Stomach (tissue), 9 donors: ENCODE data around the gene CPLX1. TPM values are rescaled to one million over a fixed set of nuclear protein-coding genes. Genes with fewer than 3 reads are reported as not detected.

Experiments
- DNase-seq, 2 donors: peaks; one replicate each; pipeline versions ENCODE4 v3.0.0 to v3.0.0-alpha.2; 2013 to 2019
- H3K27ac ChIP-seq, 5 donors: fragments of 200-600 bp in 4 of 5; sonication (generic) in 4 of 5; one replicate each; pipeline ENCODE4 v1.5.1; 2013 to 2019; ENCODE audit warnings: mild to moderate bottlenecking in 1 of 5, moderate library complexity in 1 of 5
- H3K27me3 ChIP-seq, 3 donors: fragments of 200-600 bp; sonication (generic); one replicate each; pipeline ENCODE4 v1.5.1; 2017 to 2019; ENCODE audit warnings: mixed run types in 1 of 3
- H3K36me3 ChIP-seq, 4 donors: fragments of 200-600 bp; sonication (generic); 1 replicate in 3 of 4; 2 replicates in 1 of 4; pipeline ENCODE4 v1.5.1; 2016 to 2019
- H3K4me1 ChIP-seq, 4 donors: fragments of 200-600 bp; sonication (generic); one replicate each; pipeline ENCODE4 v1.5.1; 2016 to 2019
- H3K4me3 ChIP-seq, 4 donors: fragments of 200-600 bp; sonication (generic) in 3 of 4; one replicate each; pipeline ENCODE4 v1.5.1; 2016 to 2019; ENCODE audit warnings: mild to moderate bottlenecking in 1 of 4
- H3K9me3 ChIP-seq, 4 donors: fragments of 200-600 bp; sonication (generic); one replicate each; pipeline ENCODE4 v1.5.1; 2016 to 2019
- EP300 ChIP-seq: sonication (generic); formaldehyde crosslinking; IDR thresholded peaks from one replicate; pipeline ENCODE4 v1.6.1; 2017; ENCODE audit warnings: antibody characterized with exemption
- POLR2A ChIP-seq, 4 donors: fragments of 450-650 bp; IDR thresholded peaks; one replicate each; pipeline ENCODE4 v1.6.1; 2016; ENCODE audit warnings: antibody characterized with exemption in 4 of 4, control low read depth in 2 of 4, mild to moderate bottlenecking in 1 of 4, moderate library complexity in 1 of 4
- POLR2AphosphoS5 ChIP-seq, 3 donors: sonication (generic); formaldehyde crosslinking; IDR thresholded peaks; one replicate each; pipeline ENCODE4 v1.6.1; 2016; ENCODE audit warnings: antibody characterized with exemption in 3 of 3
- WGBS, 5 donors: extraction: QIAGEN DNeasy Blood & Tissue Kit in 3 of 5; methylation state at CpG; one replicate each; pipeline versions ENCODE4 v1.1.5 to v1.1.7; 2013 to 2018; 5-methylcytosine and 5-hydroxymethylcytosine counted together
- intact Hi-C: fragments of 100-400 bp; cut with DNase I; formaldehyde crosslinking; loops from one replicate; pipeline ENCODE4 v1.15.1; 2023; ENCODE audit warnings: low total_unique reads
- polyA plus RNA-seq, 3 donors: library from polyadenylated mRNA; stranded (reverse); fragments of 200-250 nt; gene quantifications; one replicate each; pipeline ENCODE4 v1.2.3, GENCODE V29; 2013
- total RNA-seq, 5 donors: library from RNA; depleted of rRNA; stranded (reverse); fragments of >200 nt; gene quantifications; one replicate each; pipeline versions ENCODE4 v1.1.0 to v1.2.3, GENCODE V29; 2014 to 2016
- TF ChIP-seq, protein P1 (sequence below), 7 experiments: fragments of 450-650 bp in 4 of 7; fragments of 200-600 bp in 3 of 7; sonication (generic) in 3 of 7; IDR thresholded peaks; one replicate each; pipeline ENCODE4 v1.5.1; 2016 to 2019; ENCODE audit warnings: antibody characterized with exemption in 7 of 7, control low read depth in 2 of 7, mild to moderate bottlenecking in 1 of 7
- donor health status: healthy with polysubstance abuse.
- donor health status: Bipolar disorder and iron deficiency.
- donor health status: healthy.

CPLX1 gene
- total and polyA plus RNA-seq, 8 donors: 0.37 to 2.9 (median 1.9) TPM; not detected in 3

DNA sequence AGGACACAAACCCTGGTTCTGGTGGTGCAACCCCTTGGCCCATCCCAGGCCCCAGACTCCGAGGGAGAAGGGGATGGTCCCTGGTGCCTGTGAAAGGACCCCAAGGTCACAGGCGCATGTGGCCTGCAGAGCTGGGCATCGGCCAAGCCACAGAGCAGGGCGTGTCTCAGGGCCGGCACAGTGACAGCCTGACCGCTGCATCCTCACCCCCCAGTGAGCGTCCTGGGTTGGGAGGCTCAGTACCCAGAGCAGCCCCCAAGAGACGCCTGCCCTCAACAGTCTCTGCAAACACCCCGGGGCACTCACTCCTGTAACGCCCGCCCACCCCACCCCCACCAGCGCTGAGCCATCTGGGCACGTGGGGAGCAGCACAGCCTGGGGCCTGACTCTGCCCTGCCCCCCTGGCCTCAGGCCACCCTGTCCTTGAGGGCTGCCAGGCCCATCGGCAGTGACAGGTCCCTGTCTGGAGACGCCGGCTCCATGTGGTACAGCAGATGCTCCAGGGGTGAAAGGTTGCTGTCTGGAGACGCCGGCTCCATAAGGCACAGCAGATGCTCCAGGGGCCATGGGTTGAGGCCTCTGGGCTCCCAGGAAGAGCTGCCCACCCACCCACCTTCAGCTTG is 24.5 kb upstream of the CPLX1 start:
- Histone ChIP-seq H3K4me3 (no peak overlapping the region), H3K36me3 (peaks cover 32 to 81% (median 76%) of the 10 kb centered on the region in 4 donors), H3K4me1 (no peaks in the 10 kb centered on the region), H3K9me3 (no peaks in the 10 kb centered on the region), H3K27me3 (no peaks in the 10 kb centered on the region), H3K27ac (no peak overlapping the region)
- 78 to 89% (median 84%) methylated on average over 11 to 18 of the region's 18 CpGs for WGBS, 5 donors
- TF ChIP-seq, protein P1, sequence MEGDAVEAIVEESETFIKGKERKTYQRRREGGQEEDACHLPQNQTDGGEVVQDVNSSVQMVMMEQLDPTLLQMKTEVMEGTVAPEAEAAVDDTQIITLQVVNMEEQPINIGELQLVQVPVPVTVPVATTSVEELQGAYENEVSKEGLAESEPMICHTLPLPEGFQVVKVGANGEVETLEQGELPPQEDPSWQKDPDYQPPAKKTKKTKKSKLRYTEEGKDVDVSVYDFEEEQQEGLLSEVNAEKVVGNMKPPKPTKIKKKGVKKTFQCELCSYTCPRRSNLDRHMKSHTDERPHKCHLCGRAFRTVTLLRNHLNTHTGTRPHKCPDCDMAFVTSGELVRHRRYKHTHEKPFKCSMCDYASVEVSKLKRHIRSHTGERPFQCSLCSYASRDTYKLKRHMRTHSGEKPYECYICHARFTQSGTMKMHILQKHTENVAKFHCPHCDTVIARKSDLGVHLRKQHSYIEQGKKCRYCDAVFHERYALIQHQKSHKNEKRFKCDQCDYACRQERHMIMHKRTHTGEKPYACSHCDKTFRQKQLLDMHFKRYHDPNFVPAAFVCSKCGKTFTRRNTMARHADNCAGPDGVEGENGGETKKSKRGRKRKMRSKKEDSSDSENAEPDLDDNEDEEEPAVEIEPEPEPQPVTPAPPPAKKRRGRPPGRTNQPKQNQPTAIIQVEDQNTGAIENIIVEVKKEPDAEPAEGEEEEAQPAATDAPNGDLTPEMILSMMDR (IDR thresholded peaks at IDR 0.05): no peak
- TF ChIP-seq POLR2AphosphoS5 (IDR thresholded peaks at IDR 0.05): no peak
- DNase-seq: no peak
- intact Hi-C loops: no loop called here

DNA sequence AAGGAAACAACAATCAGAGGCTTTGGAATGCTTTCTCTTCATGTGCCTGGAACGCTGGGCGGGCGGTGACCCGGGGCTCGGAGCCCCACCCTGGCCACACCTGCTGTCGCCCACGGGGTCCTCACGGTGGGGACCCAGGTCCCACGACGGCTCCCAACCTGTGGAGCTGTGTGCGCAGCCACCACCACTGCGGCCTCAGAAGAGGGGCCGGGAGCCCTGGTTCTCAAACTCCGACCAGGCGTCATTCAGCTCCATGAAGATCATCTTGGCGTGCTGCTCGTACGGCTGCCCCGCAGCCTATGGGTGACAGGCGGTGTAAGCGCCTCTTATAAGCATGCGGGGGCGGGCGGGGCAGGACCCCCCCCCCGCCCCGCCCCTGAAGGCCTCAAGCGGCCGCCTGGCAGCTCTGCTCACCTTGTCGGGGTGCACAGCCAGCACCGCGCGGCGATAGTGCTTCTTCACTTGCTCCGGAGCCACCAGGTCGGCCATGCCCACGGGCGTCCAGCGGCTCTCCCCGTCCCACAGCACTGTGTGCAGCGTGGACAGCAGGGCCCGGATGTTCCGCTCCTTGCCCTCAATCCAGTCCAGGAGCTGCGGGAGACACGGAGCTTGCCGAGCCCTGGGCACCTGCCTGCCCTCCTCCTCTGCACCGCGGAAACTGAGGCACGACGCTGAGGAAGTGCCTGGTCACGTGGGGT is 23.7 kb upstream of the CPLX1 start:
- Histone ChIP-seq H3K4me3 (no peak overlapping the region), H3K36me3 (peaks cover 32 to 73% (median 70%) of the 10 kb centered on the region in 4 donors), H3K27ac (no peak overlapping the region), H3K9me3 (no peaks in the 10 kb centered on the region), H3K27me3 (no peaks in the 10 kb centered on the region), H3K4me1 (no peaks in the 10 kb centered on the region)
- TF ChIP-seq, protein P1 (IDR thresholded peaks at IDR 0.05): no peak
- TF ChIP-seq POLR2AphosphoS5 (IDR thresholded peaks at IDR 0.05) (no peak), EP300 (no peak), POLR2A (IDR thresholded peaks at IDR 0.05) (no peak)
- intact Hi-C loops: no loop called here
- no peak for DNase-seq
- WGBS, 5 donors: 93 to 96% (median 94%) methylated on average over 16 to 50 of the region's 50 CpGs

DNA sequence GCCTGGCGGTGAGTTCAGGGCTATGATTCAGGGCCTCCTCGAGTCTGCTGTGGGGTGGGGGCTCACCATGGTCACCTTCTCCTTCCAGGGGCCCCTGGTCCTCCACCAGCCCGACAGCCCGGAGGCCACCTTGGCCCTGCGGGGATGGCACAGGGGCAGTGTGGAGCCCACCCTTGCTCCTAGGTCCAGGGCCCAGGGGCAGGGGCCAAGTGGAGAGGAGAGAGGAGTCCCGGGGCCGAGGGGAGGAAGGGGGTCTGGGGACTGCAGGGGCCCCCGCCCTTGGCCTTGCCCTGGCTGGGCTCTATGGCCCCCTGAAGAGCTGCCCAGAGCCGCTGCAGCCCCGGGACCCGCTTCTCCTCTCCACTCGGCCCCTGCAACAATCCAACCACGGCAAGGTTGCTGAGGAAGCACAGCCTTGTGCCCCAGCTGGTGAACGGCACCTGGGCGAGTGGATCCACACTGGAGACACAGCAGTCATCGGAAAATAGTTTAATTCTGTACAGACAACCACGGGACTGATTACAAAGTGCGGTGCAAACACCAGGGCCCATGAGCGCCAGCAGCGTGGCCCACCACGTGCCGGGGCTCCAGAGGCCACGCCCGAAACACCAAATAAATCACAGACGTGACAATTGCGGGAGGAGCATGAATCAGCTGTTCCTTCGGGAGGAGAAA is 23.0 kb upstream of the CPLX1 start:
- Histone ChIP-seq H3K27ac (no peak overlapping the region), H3K36me3 (peaks cover 32 to 69% (median 63%) of the 10 kb centered on the region in 4 donors), H3K27me3 (no peaks in the 10 kb centered on the region), H3K9me3 (no peaks in the 10 kb centered on the region), H3K4me3 (no peak overlapping the region), H3K4me1 (no peaks in the 10 kb centered on the region)
- DNase-seq: no peak
- intact Hi-C loops: no loop called here
- 73 to 83% (median 79%) methylated on average over 17 to 27 of the region's 27 CpGs for WGBS, 5 donors
- TF ChIP-seq, protein P1 (IDR thresholded peaks at IDR 0.05): no peak
- TF ChIP-seq EP300 (no peak), POLR2A (IDR thresholded peaks at IDR 0.05) (no peak), POLR2AphosphoS5 (IDR thresholded peaks at IDR 0.05) (no peak)

GRCh38 chr4:848307-848691 is 22.4 kb upstream of the CPLX1 start:
- Histone ChIP-seq H3K27ac (no peak overlapping the region), H3K27me3 (no peaks in the 10 kb centered on the region), H3K4me1 (no peaks in the 10 kb centered on the region), H3K9me3 (no peaks in the 10 kb centered on the region), H3K4me3 (no peak overlapping the region), H3K36me3 (peaks cover 29 to 65% (median 60%) of the 10 kb centered on the region in 4 donors)
- intact Hi-C loops: no loop called here
- no peak for TF ChIP-seq POLR2AphosphoS5 (IDR thresholded peaks at IDR 0.05)
- TF ChIP-seq POLR2A (IDR thresholded peaks at IDR 0.05): no peak
- TF ChIP-seq EP300: no peak
- TF ChIP-seq, protein P1 (IDR thresholded peaks at IDR 0.05): no peak
- no peak for DNase-seq
- 87 to 94% (median 92%) methylated on average over 16 of the region's 16 CpGs for WGBS, 5 donors
